Nucleus accumbens (tissue), 56 donors: Measurements from ENCODE around the gene ZGLP1.
"Not testable (repeated sequence)": the region's sequence is repeated elsewhere in the genome, so short reads cannot be mapped to it uniquely, and the experiment has no call there.

ENCODE experiments used
- DNase-seq, 56 donors: peaks; one replicate each; lab custom pipeline; 2025; lab: John Stamatoyannopoulos, UW

The ZGLP1 gene

GRCh38 chr19:10283301-10284064 lies 26.1 kb downstream of the ZGLP1 start:
- DNase-seq: no peak

- DNase-seq: not testable (repeated sequence)
Observed at GRCh38 chr19:10282043-10282442, 27.6 kb downstream of the ZGLP1 start.

- DNase-seq: no peak
Observed at GRCh38 chr19:10279737-10280442, 29.7 kb downstream of the ZGLP1 start.

GRCh38 chr19:10278935-10279334 lies 30.7 kb downstream of the ZGLP1 start:
- no peak for DNase-seq

- no peak for DNase-seq
Observed at GRCh38 chr19:10277795-10278589, 31.6 kb downstream of the ZGLP1 start.

GRCh38 chr19:10274589-10274988 lies 35.0 kb downstream of the ZGLP1 start:
- no peak for DNase-seq

GRCh38 chr19:10271543-10272086 lies 38.0 kb downstream of the ZGLP1 start:
- DNase-seq: no peak

GRCh38 chr19:10270616-10271394 lies 38.8 kb downstream of the ZGLP1 start, which contains the start of gene ICAM1:
Gene ICAM1, plus strand, starts transcription at chr19:10271120. Its CDS starts 40 bp downstream, at chr19:10271160.
- DNase-seq: peak in 16 of 56 donors; percentile 4 to 48 (median 18)

GRCh38 chr19:10270180-10270615 lies 39.4 kb downstream of the ZGLP1 start:
- peak in 17 of 56 donors; percentile 2 to 52 (median 12) for DNase-seq

- DNase-seq: peak in 50 of 56 donors; percentile 19 to 85 (median 52)
Observed at GRCh38 chr19:10269333-10270179, 40.1 kb downstream of the ZGLP1 start.

- no peak for DNase-seq
Observed at GRCh38 chr19:10268071-10268470, 41.5 kb downstream of the ZGLP1 start.

- DNase-seq: no peak
Observed at GRCh38 chr19:10266706-10267105, 42.9 kb downstream of the ZGLP1 start.

- no peak for DNase-seq
Observed at GRCh38 chr19:10262771-10263170, 46.8 kb downstream of the ZGLP1 start.

- peak in 35 of 56 donors; percentile 2 to 80 (median 38) for DNase-seq
Observed at GRCh38 chr19:10260141-10260584, 49.5 kb downstream of the ZGLP1 start.

- peak in 45 of 56 donors; percentile 4 to 86 (median 36) for DNase-seq
Observed at GRCh38 chr19:10259162-10259905, 50.3 kb downstream of the ZGLP1 start.

- DNase-seq: no peak
Observed at GRCh38 chr19:10258080-10258710, 51.4 kb downstream of the ZGLP1 start.

GRCh38 chr19:10256970-10257615 lies 52.5 kb downstream of the ZGLP1 start:
- no peak for DNase-seq
